Psoas muscle (tissue), 8 donors: ENCODE results near the gene KDR. TPM values are rescaled to one million over a fixed set of nuclear protein-coding genes. Genes with fewer than 3 reads are reported as not detected.

ENCODE experiments used
- ATAC-seq, 4 donors: fragments of 200-7000 bp; cut with Tn5 transposase; one replicate each; pipeline ENCODE4 v1.9.1; 2020; ENCODE audit warnings: moderate library complexity in 3 of 4, mild to moderate bottlenecking in 2 of 4
- DNase-seq, 2 donors: peaks; one replicate each; pipeline ENCODE4 v3.0.0-alpha.2; 2020
- H3K27ac ChIP-seq: fragments of 200-600 bp; one replicate; pipeline ENCODE4 v1.8.0; 2022
- H3K27me3 ChIP-seq, 3 donors: fragments of 200-600 bp in 1 of 3; one replicate each; pipeline versions ENCODE4 v1.6.1 to v1.8.0; 2013 to 2022; ENCODE audit warnings: low read length in 2 of 3, mild to moderate bottlenecking in 2 of 3, moderate library complexity in 1 of 3; ENCODE audit not compliant: insufficient read depth in 3 of 3
- H3K36me3 ChIP-seq, 2 donors: fragments of 200-600 bp in 1 of 2; one replicate each; pipeline versions ENCODE4 v1.6.1 to v1.8.0; 2013 to 2022; ENCODE audit warnings: low read depth in 1 of 2, mild to moderate bottlenecking in 1 of 2, moderate library complexity in 1 of 2; ENCODE audit not compliant: insufficient read depth in 1 of 2
- H3K4me1 ChIP-seq: fragments of 200-600 bp; one replicate; pipeline ENCODE4 v1.8.0; 2022
- H3K4me3 ChIP-seq: fragments of 200-600 bp; one replicate; pipeline ENCODE4 v1.8.0; 2022; ENCODE audit warnings: mild to moderate bottlenecking
- H3K9me3 ChIP-seq: fragments of 200-600 bp; one replicate; pipeline ENCODE4 v1.8.0; 2022
- WGBS, 3 donors: extraction: QIAGEN DNeasy Blood & Tissue Kit; methylation state at CpG; one replicate each; pipeline versions ENCODE4 v1.1.6 to v1.1.7; 2013; 5-methylcytosine and 5-hydroxymethylcytosine counted together
- intact Hi-C, 2 donors: fragments of 100-400 bp; cut with DNase I; formaldehyde crosslinking; loops; one replicate each; pipeline versions ENCODE4 v1.11.0 to v1.14.2; 2022
- long read RNA-seq, 2 donors: library from polyadenylated mRNA; unstranded; transcript quantifications; one replicate each; pipeline ENCODE4 v2.0.0, GENCODE V29; 2021
- polyA plus RNA-seq, 3 donors: library from polyadenylated mRNA; stranded (reverse); fragments of 200-250 nt; gene quantifications; one replicate each; pipeline ENCODE4 v1.2.3, GENCODE V29; 2013
- total RNA-seq, 4 donors: library from RNA; stranded (reverse); fragmentation: NEBNext Ultra II Directional in 2 of 4; extraction: Animal tissue kit (Norgen Biotek cat#: 25700) in 2 of 4; gene quantifications; one replicate each; pipeline versions ENCODE4 v1.2.1 to v1.2.4, GENCODE V29; 2021 to 2023
- TF ChIP-seq, protein P1 (sequence below): fragments of 200-600 bp; IDR thresholded peaks from one replicate; pipeline ENCODE4 v1.8.0; 2022; ENCODE audit warnings: antibody characterized with exemption
- donor health status: healthy with polysubstance abuse.
- donor health status: DM: no; HTN: no; CAD: no; lungs with moderate emphysema.
- donor health status: Bipolar disorder and iron deficiency.
- donor health status: healthy.
- donor health status: DM: yes; HTN: yes; CAD: no.
- donor health status: DM: no; HTN: no; CAD: no.
- donor health status: DM: no; HTN: no; CAD: no.
- donor health status: DM: yes; HTN: yes; CAD: no.

The KDR gene
- total RNA-seq (10 to 100 TPM in 2 of 4 donors, 1 to 10 TPM in 2; 6.1 to 19.4 (median 10.2) TPM), polyA plus RNA-seq (1 to 10 TPM; 3.6 to 4.9 (median 4.5) TPM)
- long read RNA-seq, donor 1, full-length matches to known transcripts: 4 of 9 reads
- long read RNA-seq, donor 1, partial matches to known transcripts: 5 of 9 reads
- long read RNA-seq, donor 1, other reads (novel, unspliced or antisense): 0 of 9 reads
- long read RNA-seq, donor 2, partial matches to known transcripts: 3 of 3 reads
- long read RNA-seq, donor 2, other reads (novel, unspliced or antisense): 0 of 3 reads

- H3K27ac ChIP-seq: peak within 1 kb of the TSS; percentile 30
- peak; percentile 28 to 65 for DNase-seq
Observed at GRCh38 chr4:55125087-55125721, at the start of gene KDR. Gene KDR, minus strand, starts transcription at chr4:55125595. Its CDS starts 302 bp downstream, at chr4:55125293.

DNA sequence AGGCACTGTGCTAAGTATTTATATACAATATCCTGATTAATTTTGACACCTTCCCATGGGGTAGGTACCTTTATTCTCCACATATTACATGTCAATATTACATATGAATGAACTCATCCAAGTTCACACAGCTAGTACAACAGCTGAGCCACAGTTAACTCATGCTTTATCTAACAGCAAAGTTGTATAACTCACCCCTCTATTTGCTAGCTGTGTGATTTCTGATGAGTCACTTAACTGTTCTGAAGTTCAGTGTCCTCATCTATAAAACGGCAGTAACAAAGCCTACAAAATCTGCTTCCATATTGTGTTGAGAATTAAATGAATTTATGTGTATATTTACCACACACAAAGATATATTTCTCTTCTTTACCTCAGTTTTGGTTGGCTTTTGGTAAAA is 48.2 kb upstream of the KDR start:
- intact Hi-C loops: no loop called here
- ATAC-seq (no peak), DNase-seq (no peak)
- Histone ChIP-seq H3K36me3 (no peaks in the 10 kb centered on the region), H3K9me3 (no peaks in the 10 kb centered on the region), H3K4me1 (no peaks in the 10 kb centered on the region), H3K27ac (peak overlapping the region; percentile 65), H3K4me3 (no peak overlapping the region), H3K27me3 (no peaks in the 10 kb centered on the region)
- WGBS, 3 donors: 66 to 81% (median 76%) methylated on average over 1 of the region's 1 CpG
- TF ChIP-seq, protein P1, sequence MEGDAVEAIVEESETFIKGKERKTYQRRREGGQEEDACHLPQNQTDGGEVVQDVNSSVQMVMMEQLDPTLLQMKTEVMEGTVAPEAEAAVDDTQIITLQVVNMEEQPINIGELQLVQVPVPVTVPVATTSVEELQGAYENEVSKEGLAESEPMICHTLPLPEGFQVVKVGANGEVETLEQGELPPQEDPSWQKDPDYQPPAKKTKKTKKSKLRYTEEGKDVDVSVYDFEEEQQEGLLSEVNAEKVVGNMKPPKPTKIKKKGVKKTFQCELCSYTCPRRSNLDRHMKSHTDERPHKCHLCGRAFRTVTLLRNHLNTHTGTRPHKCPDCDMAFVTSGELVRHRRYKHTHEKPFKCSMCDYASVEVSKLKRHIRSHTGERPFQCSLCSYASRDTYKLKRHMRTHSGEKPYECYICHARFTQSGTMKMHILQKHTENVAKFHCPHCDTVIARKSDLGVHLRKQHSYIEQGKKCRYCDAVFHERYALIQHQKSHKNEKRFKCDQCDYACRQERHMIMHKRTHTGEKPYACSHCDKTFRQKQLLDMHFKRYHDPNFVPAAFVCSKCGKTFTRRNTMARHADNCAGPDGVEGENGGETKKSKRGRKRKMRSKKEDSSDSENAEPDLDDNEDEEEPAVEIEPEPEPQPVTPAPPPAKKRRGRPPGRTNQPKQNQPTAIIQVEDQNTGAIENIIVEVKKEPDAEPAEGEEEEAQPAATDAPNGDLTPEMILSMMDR: no peak

More at GRCh38 chr4:55125087-55125721, at the start of gene KDR:
- H3K9me3 ChIP-seq: no peaks in the 10 kb centered on the region
- intact Hi-C loops: no loop called here
- H3K36me3 ChIP-seq: no peaks in the 10 kb centered on the region
- peak within 1 kb of the TSS; percentile 65 for H3K4me3 ChIP-seq
- H3K27me3 ChIP-seq: peaks cover 0 to 25% (median 6%) of the 10 kb centered on the region in 3 donors
- 0 to 1% (median 1%) methylated on average over 51 to 57 of the region's 57 CpGs for WGBS, 3 donors
- ATAC-seq: peak in 3 of 4 donors; percentile 49 to 72 (median 71)
- H3K4me1 ChIP-seq: no peaks in the 10 kb centered on the region
- TF ChIP-seq, protein P1: no peak

DNA sequence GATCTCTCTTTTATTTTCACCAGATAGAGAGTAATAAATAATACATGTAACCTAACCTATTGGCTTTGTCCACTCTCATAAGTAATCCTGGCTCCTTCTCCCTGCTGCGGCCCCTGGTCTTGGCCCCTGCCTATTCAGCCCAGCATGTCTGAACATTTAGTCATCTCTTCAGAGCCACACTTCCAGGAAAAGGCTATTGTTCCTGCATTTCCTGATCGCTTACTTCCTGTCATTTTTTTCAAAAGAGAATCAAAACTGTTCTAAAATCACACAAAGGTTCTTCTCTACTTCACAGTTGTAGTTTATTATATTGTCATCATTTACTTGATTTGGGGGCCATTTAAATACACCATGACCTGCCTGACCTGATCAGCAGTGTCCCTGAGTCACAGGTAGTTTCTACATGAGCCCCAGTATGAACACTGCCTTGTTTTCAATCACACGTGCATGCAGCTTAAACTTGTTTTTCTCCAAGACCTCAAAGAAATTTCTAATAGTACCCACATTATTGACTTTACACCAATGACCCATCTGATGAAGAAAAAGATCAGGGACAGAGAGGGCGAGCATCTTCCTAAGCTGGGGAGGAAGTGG is 47.4 kb upstream of the KDR start:
- no peak for ATAC-seq

DNA sequence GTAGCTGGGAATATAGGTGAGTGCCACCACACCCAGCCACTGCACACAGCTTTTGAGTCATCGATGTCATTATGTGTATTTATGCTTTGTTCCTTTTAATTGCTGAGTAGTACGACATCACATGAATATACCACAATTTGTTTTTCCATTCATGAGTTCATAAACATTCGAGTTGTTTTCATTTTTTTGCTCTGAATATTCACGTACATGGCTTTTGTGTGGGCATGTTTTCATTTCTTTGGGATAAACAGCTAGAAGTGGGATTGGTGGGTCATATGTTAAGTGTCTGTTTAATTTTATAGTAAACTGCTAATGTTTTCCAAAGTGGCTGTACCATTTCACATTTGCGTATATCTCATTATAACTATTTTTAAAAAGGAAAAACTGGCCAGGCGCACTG is 45.1 kb upstream of the KDR start:
- TF ChIP-seq, protein P1: no peak
- intact Hi-C loops: no loop called here
- no peaks in the 10 kb centered on the region for H3K36me3 ChIP-seq

More for the DNA sequence above, 47.4 kb upstream of the KDR start:
- Histone ChIP-seq H3K36me3 (no peaks in the 10 kb centered on the region), H3K4me1 (no peaks in the 10 kb centered on the region), H3K27ac (peak overlapping the region; percentile 65), H3K4me3 (no peak overlapping the region), H3K9me3 (no peaks in the 10 kb centered on the region), H3K27me3 (no peaks in the 10 kb centered on the region)
- intact Hi-C loops: no loop called here
- DNase-seq: no peak
- WGBS, 3 donors: 63 to 69% (median 66%) methylated on average over 4 of the region's 4 CpGs
- TF ChIP-seq, protein P1: no peak

More for the DNA sequence above, 45.1 kb upstream of the KDR start:
- no peak overlapping the region for H3K4me3 ChIP-seq
- no peaks in the 10 kb centered on the region for H3K9me3 ChIP-seq
- H3K27ac ChIP-seq: no peak overlapping the region
- no peaks in the 10 kb centered on the region for H3K27me3 ChIP-seq
- ATAC-seq: no peak
- WGBS, 3 donors: 71 to 72% (median 72%) methylated on average over 6 of the region's 6 CpGs
- H3K4me1 ChIP-seq: no peaks in the 10 kb centered on the region
- no peak for DNase-seq
